ENCODE results near the gene DIDO1.
A peak's percentile ranks its signal among the peaks of the same experiment; 100 is the strongest.
"Not testable (repeated sequence)": the region's sequence is repeated elsewhere in the genome, so short reads cannot be mapped to it uniquely, and the experiment has no call there.

The DIDO1 gene

GRCh38 chr20:62881662-62882395, 44.5 kb downstream of the DIDO1 start:
- FAIRE-seq (peak; percentile 63), DNase-seq (ENCODE audit: insufficient read length, low spot score) (no peak)

GRCh38 chr20:62880935-62881661, 45.2 kb downstream of the DIDO1 start:
- FAIRE-seq, result no peak
- DNase-seq (ENCODE audit: insufficient read length, low spot score), result no peak

DNA sequence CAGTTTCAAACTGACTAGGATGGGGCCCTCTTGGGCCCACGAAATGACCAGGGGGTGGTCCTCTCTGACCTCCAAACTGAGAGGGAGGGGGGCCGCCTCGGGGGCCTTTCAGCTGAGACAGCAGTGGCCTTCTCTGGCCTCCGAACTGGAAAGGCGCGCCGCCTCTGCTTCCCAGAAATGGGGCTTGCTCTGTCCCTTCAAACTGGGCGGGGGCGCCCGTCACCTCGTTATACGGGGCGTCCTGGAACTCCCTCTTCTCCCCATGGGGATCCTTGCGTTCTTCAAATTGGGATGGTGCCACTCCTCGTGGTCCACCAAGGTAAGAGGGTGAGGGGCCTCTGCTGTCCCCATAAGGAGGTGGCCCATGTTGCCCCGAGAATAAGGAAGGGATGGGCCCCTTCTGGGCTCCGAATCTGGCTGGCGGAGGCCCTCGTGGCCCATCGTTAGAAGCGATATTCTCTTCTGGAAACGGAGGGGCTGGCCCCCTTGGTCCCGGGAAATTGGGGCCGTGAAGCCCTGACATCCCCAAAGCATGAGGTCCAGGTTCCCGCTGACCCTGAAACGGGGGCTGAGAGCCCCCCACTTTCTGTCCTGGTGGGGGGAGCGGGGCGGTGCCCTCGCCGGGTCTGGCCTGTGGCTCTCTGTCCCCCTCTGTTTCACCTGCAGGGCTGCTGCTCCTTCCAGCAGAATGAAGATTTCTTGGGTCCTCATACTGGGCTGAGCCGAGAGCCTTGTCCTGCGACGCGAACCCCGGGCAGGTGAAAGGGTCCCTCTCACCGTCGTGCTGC, 46.0 kb downstream of the DIDO1 start:
- FAIRE-seq (no peak), DNase-seq (ENCODE audit: insufficient read length, low spot score) (no peak)

GRCh38 chr20:62879275-62880146, 46.8 kb downstream of the DIDO1 start:
- DNase-seq (ENCODE audit: insufficient read length, low spot score) (no peak), FAIRE-seq (no peak)

GRCh38 chr20:62878244-62879038, 47.9 kb downstream of the DIDO1 start:
- FAIRE-seq, result no peak
- DNase-seq (ENCODE audit: insufficient read length, low spot score), result no peak

- FAIRE-seq (no peak), DNase-seq (ENCODE audit: insufficient read length, low spot score) (no peak)
These were observed 49.1 kb downstream of the DIDO1 start for GRCh38 chr20:62876902-62877816.

DNA sequence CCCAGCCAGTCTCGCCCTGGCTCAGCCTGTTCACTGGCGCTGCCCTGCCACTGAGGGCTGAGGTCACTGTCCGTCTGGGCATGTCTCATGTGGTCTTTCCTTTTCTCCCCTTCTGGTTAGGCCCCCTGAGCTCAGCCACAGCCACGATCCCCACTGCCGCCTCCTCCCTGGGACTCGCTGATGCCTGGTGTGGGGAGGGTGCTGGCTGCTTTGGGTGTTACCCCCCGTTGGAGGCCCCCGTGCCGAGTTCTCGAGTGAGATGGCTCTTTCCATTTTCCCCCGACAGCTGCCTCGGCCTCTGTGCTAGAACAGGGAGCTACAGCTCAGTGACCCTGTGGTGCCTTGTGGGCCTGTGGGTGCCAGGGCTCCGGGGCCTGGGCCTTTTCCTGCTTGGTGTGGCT, 49.8 kb downstream of the DIDO1 start:
- DNase-seq (ENCODE audit: insufficient read length, low spot score) (no peak), FAIRE-seq (no peak)

DNA sequence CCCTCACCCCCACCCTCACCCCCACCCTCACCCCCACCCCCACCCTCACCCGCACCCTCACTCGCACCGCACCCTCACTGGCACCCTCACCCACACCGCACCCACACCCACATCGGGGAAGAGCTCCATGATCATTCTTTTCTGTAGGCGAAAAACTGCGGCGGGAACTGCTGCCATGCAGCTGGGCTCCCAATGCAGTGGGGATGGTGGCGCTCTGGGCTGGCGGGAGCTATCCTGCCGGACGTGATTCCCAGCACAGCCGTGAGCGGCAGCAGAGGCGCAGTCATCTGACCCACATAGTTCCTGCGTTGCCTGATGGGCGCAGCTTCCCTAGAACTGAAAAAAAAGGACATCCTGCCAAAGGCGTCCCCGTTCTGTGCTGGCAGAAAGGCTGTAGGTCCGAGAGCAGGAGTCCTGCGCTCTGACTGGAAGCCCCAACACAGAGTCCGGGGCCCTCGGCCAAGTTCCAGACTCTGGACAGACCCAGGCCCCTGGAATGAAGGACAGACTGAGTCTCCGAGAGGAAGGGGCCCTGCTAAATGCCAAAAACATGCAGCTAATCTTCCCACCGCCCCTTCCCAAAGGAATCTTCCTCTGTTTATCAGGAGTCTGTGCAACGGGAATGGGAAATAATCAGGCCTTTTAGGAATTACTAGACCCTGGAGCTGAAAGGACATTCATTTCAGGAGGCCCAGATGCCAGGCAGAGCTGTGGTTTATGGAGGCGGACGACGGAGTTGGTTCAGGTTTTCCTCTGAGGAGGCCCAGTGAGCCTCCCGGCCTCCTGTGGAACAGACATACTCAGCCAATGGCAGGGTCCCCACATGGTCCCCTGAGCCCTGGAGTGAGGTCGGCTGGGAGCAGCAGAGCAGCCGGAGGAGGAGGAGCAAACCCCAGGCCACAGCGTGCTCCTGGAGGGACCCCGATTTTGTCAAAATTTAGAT, 50.6 kb downstream of the DIDO1 start:
- DNase-seq (ENCODE audit: insufficient read length, low spot score) (no peak), FAIRE-seq (no peak)

- DNase-seq (ENCODE audit: insufficient read length, low spot score), result no peak
- no peak for FAIRE-seq
These were observed 51.4 kb downstream of the DIDO1 start for GRCh38 chr20:62874964-62875344.

DNA sequence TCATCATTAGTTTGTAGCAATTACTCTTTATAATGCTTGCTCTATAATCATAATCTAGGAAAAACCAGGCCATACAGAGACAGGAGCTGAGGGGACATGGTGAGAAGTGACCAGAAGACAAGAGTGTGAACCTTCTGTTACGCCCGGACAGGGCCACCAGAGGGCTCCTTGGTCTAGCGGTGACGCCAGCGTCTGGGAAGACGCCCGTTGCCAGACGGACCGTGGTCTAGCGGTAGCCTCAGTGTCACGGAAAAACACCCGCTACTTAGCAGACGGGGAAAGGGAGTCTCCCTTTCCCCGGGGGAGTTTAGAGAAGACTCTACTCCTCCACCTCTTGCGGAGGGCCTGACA, 52.6 kb downstream of the DIDO1 start:
- not testable (repeated sequence) for DNase-seq (ENCODE audit: insufficient read length, low spot score); FAIRE-seq

DNA sequence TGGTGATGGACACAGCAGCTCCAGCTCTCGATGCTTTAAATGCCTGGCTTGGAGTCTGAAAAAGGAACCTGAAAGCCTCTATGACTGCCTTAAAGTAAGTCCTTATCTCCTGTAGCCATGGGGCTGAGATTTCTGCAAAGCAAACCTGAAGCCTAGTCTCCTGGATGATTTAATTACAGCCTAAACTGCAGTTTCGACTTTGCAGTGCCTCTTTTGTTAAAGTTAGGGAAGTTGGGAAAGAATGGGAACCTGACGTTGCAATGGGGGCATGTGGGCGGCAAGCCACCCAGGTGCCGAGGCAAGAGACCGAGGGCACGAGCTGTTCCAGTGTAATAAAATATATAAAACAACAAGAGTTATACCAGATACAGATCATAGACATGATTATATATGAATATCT, 53.0 kb downstream of the DIDO1 start:
- no peak for FAIRE-seq

DNA sequence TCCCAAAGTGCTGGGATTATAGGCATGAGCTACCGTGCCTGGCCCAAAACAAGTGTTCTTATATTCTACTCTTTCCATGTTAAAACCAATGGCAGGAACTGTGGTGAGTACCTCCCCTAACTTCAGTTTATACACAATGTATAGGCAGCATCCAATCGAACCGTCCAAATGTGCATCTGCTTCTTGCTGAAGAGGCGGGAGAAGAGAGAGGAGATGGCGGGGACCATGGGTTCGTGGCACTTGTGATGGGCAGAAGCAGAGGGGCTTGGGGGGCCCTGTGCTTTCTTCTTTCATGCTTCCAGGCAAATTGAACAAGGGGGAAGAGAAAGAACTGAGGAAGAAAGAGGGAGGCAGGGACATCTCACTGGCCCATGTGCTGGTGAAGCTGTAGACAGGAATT, 53.4 kb downstream of the DIDO1 start:
- DNase-seq (ENCODE audit: insufficient read length, low spot score) (no peak), FAIRE-seq (no peak)

More for the DNA sequence above, 53.0 kb downstream of the DIDO1 start:
- no peak for DNase-seq (ENCODE audit: insufficient read length, low spot score)

DNA sequence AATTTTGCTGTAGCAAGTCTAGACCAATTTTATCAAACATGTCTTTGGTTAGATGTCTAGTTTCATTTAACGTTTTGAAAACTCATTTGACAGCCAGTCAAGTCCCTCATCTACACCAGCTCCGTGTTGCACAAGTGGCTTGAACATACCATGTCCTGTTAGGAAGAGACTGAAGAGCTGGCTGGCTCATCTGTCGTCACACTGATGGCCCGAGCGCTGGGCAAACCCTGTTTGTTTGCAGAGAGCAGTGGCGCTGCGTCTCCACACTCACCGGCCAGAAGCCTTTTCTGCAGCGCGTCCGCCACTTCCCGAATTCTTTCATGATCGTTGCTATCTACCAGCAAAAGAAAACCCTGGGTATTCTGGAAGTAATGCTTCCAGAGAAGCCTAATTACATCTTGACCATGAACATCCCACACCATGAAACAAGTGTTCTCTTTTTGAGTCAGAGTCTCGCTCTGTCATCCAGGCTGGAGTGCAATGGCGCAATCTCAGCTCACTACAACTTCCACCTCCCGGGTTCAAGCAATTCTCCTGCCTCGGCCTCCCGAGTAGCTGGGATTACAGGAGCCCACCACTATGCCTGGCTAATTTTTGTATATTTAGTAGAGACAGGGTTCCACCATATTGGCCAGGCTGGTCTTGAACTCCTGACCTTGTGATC, 54.0 kb downstream of the DIDO1 start:
- DNase-seq (ENCODE audit: insufficient read length, low spot score) (no peak), FAIRE-seq (no peak)

DNA sequence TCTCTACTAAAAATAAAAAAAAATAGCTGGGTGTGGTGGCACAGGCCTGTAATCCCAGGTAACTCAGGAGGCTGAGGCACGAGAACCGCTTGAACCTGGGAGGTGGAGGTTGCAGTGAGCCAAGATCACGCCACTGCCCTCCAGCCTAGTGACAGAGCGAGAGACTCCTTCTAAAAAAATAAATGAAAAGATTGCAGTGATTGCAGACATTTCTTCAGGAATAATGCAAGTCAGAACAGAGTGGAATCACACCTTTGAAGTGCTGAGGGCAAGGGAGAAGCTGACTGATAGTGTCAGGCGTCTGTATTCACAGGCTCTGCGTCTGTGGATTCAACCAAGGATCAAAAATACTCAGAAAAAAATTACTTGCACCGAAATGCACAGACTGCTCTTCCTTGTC, 62.1 kb downstream of the DIDO1 start:
- FAIRE-seq, result no peak
- no peak for DNase-seq (ENCODE audit: insufficient read length, low spot score)

- DNase-seq (ENCODE audit: insufficient read length, low spot score), result peak; percentile 94
- peak; percentile 99 for FAIRE-seq
These were observed 64.5 kb downstream of the DIDO1 start, which contains the start of gene TCFL5 for GRCh38 chr20:62861726-62862336. TCFL5 (minus strand) TSS chr20:62861822; CDS start chr20:62861670, 152 bp downstream.

GRCh38 chr20:62860924-62861691, 65.2 kb downstream of the DIDO1 start:
- FAIRE-seq, result peak; percentile 82
- no peak for DNase-seq (ENCODE audit: insufficient read length, low spot score)

Measured in HTR-8/SVneo (cell line).